SK-N-MC (cell line): ENCODE measurements around the gene TTLL13.
A peak's percentile ranks its signal among the peaks of the same experiment; 100 is the strongest.

Experiments used
- EZH2 ChIP-seq: fragments of 200-600 bp; sonication (generic); IDR thresholded peaks from one replicate; pipeline ENCODE4 v1.6.1; 2017; ENCODE audit warnings: antibody characterized with exemption
- FOXP2 ChIP-seq: optimal IDR thresholded peaks from 2 replicates; pipeline ENCODE3; 2011; ENCODE audit warnings: mild to moderate bottlenecking, moderate library complexity; ENCODE audit not compliant: insufficient read depth; ENCODE audit errors: extremely low read length, control extremely low read depth
- POLR2AphosphoS5 ChIP-seq: IDR thresholded peaks from 2 replicates; pipeline ENCODE4 v1.6.1; 2012; ENCODE audit warnings: mild to moderate bottlenecking, low read depth, low read length, borderline replicate concordance

- TF ChIP-seq EZH2 (no peak), POLR2AphosphoS5 (peak; percentile 31; the same call in 1 of the 2 replicates), FOXP2 (no peak)
Observed at GRCh38 chr15:90249203-90249863, at the start of gene TTLL13.
